Breast epithelium (tissue), 4 donors: ENCODE measurements around the gene CACNA2D2. TPM values are rescaled to one million over a fixed set of nuclear protein-coding genes. Genes with fewer than 3 reads are reported as not detected.

Experiments
- DNase-seq, 2 donors: peaks; one replicate each; pipeline ENCODE4 v3.0.0-alpha.2; 2019; ENCODE audit warnings: low spot score in 2 of 2
- H3K27ac ChIP-seq, 2 donors: fragments of 200-600 bp; sonication (generic) in 1 of 2; one replicate each; pipeline ENCODE4 v1.5.1; 2016 to 2019; ENCODE audit warnings: mild to moderate bottlenecking in 1 of 2
- H3K27me3 ChIP-seq, 2 donors: fragments of 200-600 bp; sonication (generic) in 1 of 2; one replicate each; pipeline versions ENCODE4 v1.5.1 to v1.6.0; 2017 to 2019; ENCODE audit warnings: control low read depth in 1 of 2, mild to moderate bottlenecking in 1 of 2
- H3K36me3 ChIP-seq: fragments of 200-600 bp; one replicate; pipeline ENCODE4 v1.5.1; 2019
- H3K4me1 ChIP-seq, 2 donors: fragments of 200-600 bp; sonication (generic); one replicate each; pipeline ENCODE4 v1.5.1; 2016 to 2019; ENCODE audit warnings: control low read depth in 1 of 2
- H3K4me3 ChIP-seq, 3 donors: fragments of 200-600 bp; sonication (generic); 1 replicate in 2 of 3; 2 replicates in 1 of 3; pipeline ENCODE4 v1.5.1; 2016 to 2019; ENCODE audit warnings: mild to moderate bottlenecking in 3 of 3, moderate library complexity in 2 of 3
- H3K9me3 ChIP-seq, 2 donors: fragments of 200-600 bp; sonication (generic) in 1 of 2; one replicate each; pipeline ENCODE4 v1.5.1; 2016 to 2019; ENCODE audit warnings: control low read depth in 1 of 2
- CTCF ChIP-seq, 3 donors: fragments of 450-650 bp; IDR thresholded peaks; one replicate each; pipeline ENCODE4 v1.5.1; 2016 to 2017; ENCODE audit warnings: antibody characterized with exemption in 3 of 3, mild to moderate bottlenecking in 3 of 3, moderate library complexity in 3 of 3
- POLR2A ChIP-seq: fragments of 450-650 bp; IDR thresholded peaks from one replicate; pipeline ENCODE4 v1.6.1; 2016; ENCODE audit warnings: antibody characterized with exemption, mild to moderate bottlenecking, moderate library complexity
- POLR2AphosphoS5 ChIP-seq, 3 donors: sonication (generic); formaldehyde crosslinking; IDR thresholded peaks; one replicate each; pipeline ENCODE4 v1.6.1; 2017; ENCODE audit warnings: antibody characterized with exemption in 3 of 3
- intact Hi-C: fragments of 100-400 bp; cut with DNase I; formaldehyde crosslinking; loops from one replicate; pipeline ENCODE4 v1.15.1; 2023; ENCODE audit warnings: low total_unique reads
- total RNA-seq, 3 donors: library from RNA; depleted of rRNA; stranded (reverse); fragments of >200 nt; gene quantifications; one replicate each; pipeline ENCODE4 v1.1.0, GENCODE V29; 2016

The CACNA2D2 gene
- total RNA-seq, 3 donors from 2014 or later, result 0.80 to 2.0 (median 1.5) TPM

GRCh38 chr3:50533807-50534461 lies 30.5 kb upstream of the CACNA2D2 start:
- H3K9me3 ChIP-seq, result no peaks in the 10 kb centered on the region
- TF ChIP-seq POLR2AphosphoS5 (IDR thresholded peaks at IDR 0.05), result no peak
- TF ChIP-seq CTCF (IDR thresholded peaks at IDR 0.05), result no peak
- TF ChIP-seq POLR2A, result no peak
- no peak overlapping the region for H3K27ac ChIP-seq
- no peaks in the 10 kb centered on the region for H3K4me1 ChIP-seq
- intact Hi-C loops, result no loop called here
- no peak for DNase-seq
- H3K27me3 ChIP-seq, result no peaks in the 10 kb centered on the region
- no peak overlapping the region for H3K4me3 ChIP-seq
- no peaks in the 10 kb centered on the region for H3K36me3 ChIP-seq

- intact Hi-C loops, result no loop called here
- TF ChIP-seq CTCF (IDR thresholded peaks at IDR 0.05), result no peak
- TF ChIP-seq POLR2A, result no peak
- TF ChIP-seq POLR2AphosphoS5 (IDR thresholded peaks at IDR 0.05), result no peak
Measured at GRCh38 chr3:50533316-50533715, 29.9 kb upstream of the CACNA2D2 start.

GRCh38 chr3:50532062-50532705 lies 28.8 kb upstream of the CACNA2D2 start:
- intact Hi-C loops, result no loop called here
- Histone ChIP-seq H3K36me3 (no peaks in the 10 kb centered on the region), H3K4me3 (no peak overlapping the region), H3K4me1 (no peaks in the 10 kb centered on the region), H3K27ac (peak overlapping the region in 1 of 2 donors; percentile 38), H3K27me3 (no peaks in the 10 kb centered on the region), H3K9me3 (no peaks in the 10 kb centered on the region)
- DNase-seq, result no peak
- TF ChIP-seq POLR2AphosphoS5 (IDR thresholded peaks at IDR 0.05) (no peak), CTCF (IDR thresholded peaks at IDR 0.05) (no peak), POLR2A (no peak)

More at GRCh38 chr3:50533316-50533715, 29.9 kb upstream of the CACNA2D2 start:
- Histone ChIP-seq H3K9me3 (no peaks in the 10 kb centered on the region), H3K4me3 (no peak overlapping the region), H3K27me3 (no peaks in the 10 kb centered on the region), H3K4me1 (no peaks in the 10 kb centered on the region), H3K36me3 (no peaks in the 10 kb centered on the region), H3K27ac (no peak overlapping the region)
- DNase-seq, result no peak

GRCh38 chr3:50531201-50531600 lies 27.8 kb upstream of the CACNA2D2 start:
- no peak overlapping the region for H3K4me3 ChIP-seq
- H3K27ac ChIP-seq, result no peak overlapping the region
- no peaks in the 10 kb centered on the region for H3K27me3 ChIP-seq
- TF ChIP-seq POLR2AphosphoS5 (IDR thresholded peaks at IDR 0.05) (no peak), CTCF (IDR thresholded peaks at IDR 0.05) (no peak), POLR2A (no peak)
- no peaks in the 10 kb centered on the region for H3K4me1 ChIP-seq
- no peaks in the 10 kb centered on the region for H3K9me3 ChIP-seq
- no peaks in the 10 kb centered on the region for H3K36me3 ChIP-seq
- DNase-seq, result no peak
- intact Hi-C loops, result no loop called here
